H9 (cell line): Measurements from ENCODE around the gene LRRC70. TPM values are rescaled to one million over a fixed set of nuclear protein-coding genes. Genes with fewer than 3 reads are reported as not detected.

Experiments used
- DNase-seq: peaks from one replicate; pipeline ENCODE4 v3.0.0-alpha.2; 2017
- H2AFZ ChIP-seq: one replicate; pipeline ENCODE4 v1.6.1; 2013; ENCODE audit warnings: mild to moderate bottlenecking, low read length, control low read depth, moderate library complexity
- H2AK5ac ChIP-seq: 2 replicates; pipeline ENCODE4 v1.6.1; 2013; ENCODE audit warnings: low read length, control low read depth, mixed read lengths; ENCODE audit not compliant: insufficient read length
- H2BK120ac ChIP-seq: one replicate; pipeline ENCODE4 v1.6.1; 2013; ENCODE audit warnings: low read depth, mild to moderate bottlenecking, low read length, control low read depth, inconsistent platforms; ENCODE audit not compliant: poor library complexity, severe bottlenecking
- H2BK12ac ChIP-seq: 2 replicates; pipeline ENCODE4 v1.6.1; 2013; ENCODE audit warnings: low read length, control low read depth, mixed read lengths, low read depth; ENCODE audit not compliant: insufficient read length
- H2BK15ac ChIP-seq: 2 replicates; pipeline ENCODE4 v1.6.1; 2013; ENCODE audit warnings: low read depth, low read length, control low read depth
- H2BK20ac ChIP-seq: one replicate; pipeline ENCODE4 v1.6.1; 2013; ENCODE audit warnings: low read depth, mild to moderate bottlenecking, low read length, control low read depth, inconsistent platforms; ENCODE audit not compliant: poor library complexity, severe bottlenecking
- H2BK5ac ChIP-seq: 2 replicates; pipeline ENCODE4 v1.6.1; 2013; ENCODE audit warnings: low read length, control low read depth, mixed read lengths; ENCODE audit not compliant: insufficient read length
- H3K14ac ChIP-seq: 2 replicates; pipeline ENCODE4 v1.6.1; 2013; ENCODE audit warnings: low read length, control low read depth; ENCODE audit not compliant: insufficient read depth
- H3K18ac ChIP-seq: 2 replicates; pipeline ENCODE4 v1.6.1; 2013; ENCODE audit warnings: low read depth, mild to moderate bottlenecking, mixed read lengths, low read length, control low read depth; ENCODE audit not compliant: insufficient read length
- H3K23ac ChIP-seq: 2 replicates; pipeline ENCODE4 v1.6.1; 2013; ENCODE audit warnings: low read length, control low read depth, mixed read lengths, low read depth; ENCODE audit not compliant: insufficient read length
- H3K23me2 ChIP-seq: 2 replicates; pipeline ENCODE4 v1.6.1; 2013; ENCODE audit warnings: low read depth, mild to moderate bottlenecking, mixed read lengths, low read length, control low read depth; ENCODE audit not compliant: insufficient read length, poor library complexity, severe bottlenecking
- H3K27ac ChIP-seq: 2 replicates; pipeline ENCODE4 v1.5.1; 2013; ENCODE audit warnings: low read length, control low read depth, mixed read lengths, low read depth; ENCODE audit not compliant: insufficient read length
- H3K27me3 ChIP-seq: 2 replicates; pipeline ENCODE4 v1.6.1; 2013; ENCODE audit warnings: low read length, control low read depth, inconsistent platforms; ENCODE audit not compliant: insufficient read depth
- H3K4ac ChIP-seq: 2 replicates; pipeline ENCODE4 v1.6.1; 2013; ENCODE audit warnings: low read depth, mild to moderate bottlenecking, control low read depth, inconsistent platforms, low read length, moderate library complexity
- H3K4me1 ChIP-seq: 2 replicates; pipeline ENCODE4 v1.6.1; 2013; ENCODE audit warnings: low read length, control low read depth, inconsistent platforms; ENCODE audit not compliant: insufficient read depth
- H3K4me2 ChIP-seq: 2 replicates; pipeline ENCODE4 v1.6.1; 2013; ENCODE audit warnings: low read length, control low read depth, mixed read lengths; ENCODE audit not compliant: insufficient read length, insufficient read depth
- H3K56ac ChIP-seq: 2 replicates; pipeline ENCODE4 v1.6.1; 2013; ENCODE audit warnings: low read depth, mild to moderate bottlenecking, mixed read lengths, low read length, control low read depth; ENCODE audit not compliant: insufficient read length
- H3K79me1 ChIP-seq: 2 replicates; pipeline ENCODE4 v1.6.1; 2013; ENCODE audit warnings: low read depth, mild to moderate bottlenecking, moderate library complexity, low read length, control low read depth, inconsistent platforms; ENCODE audit not compliant: insufficient read depth, poor library complexity, severe bottlenecking
- H3K79me2 ChIP-seq: 2 replicates; pipeline ENCODE4 v1.6.1; 2013; ENCODE audit warnings: low read length, control low read depth, inconsistent platforms; ENCODE audit not compliant: insufficient read depth
- H3K9ac ChIP-seq: 2 replicates; pipeline ENCODE4 v1.6.1; 2013; ENCODE audit warnings: low read length, control low read depth, mixed read lengths; ENCODE audit not compliant: insufficient read length; ENCODE audit errors: extremely low read depth
- H3K9me3 ChIP-seq: one replicate; pipeline ENCODE4 v1.6.1; 2013; ENCODE audit warnings: low read depth, low read length, inconsistent platforms; ENCODE audit not compliant: control insufficient read depth
- H3T11ph ChIP-seq: one replicate; pipeline ENCODE4 v1.6.1; 2013; ENCODE audit warnings: mild to moderate bottlenecking, low read length, control low read depth, inconsistent platforms
- H4K20me1 ChIP-seq: one replicate; pipeline ENCODE4 v1.6.1; 2013; ENCODE audit not compliant: control insufficient read depth, insufficient read length, insufficient read depth
- H4K5ac ChIP-seq: 2 replicates; pipeline ENCODE4 v1.6.1; 2013; ENCODE audit warnings: low read depth, mild to moderate bottlenecking, mixed read lengths, low read length, control low read depth; ENCODE audit not compliant: insufficient read length
- H4K8ac ChIP-seq: replicated peaks from 2 replicates; pipeline ENCODE4 v1.6.1; 2013; ENCODE audit warnings: low read length, control low read depth, mixed read lengths, low read depth; ENCODE audit not compliant: insufficient read length
- H4K91ac ChIP-seq: 2 replicates; pipeline ENCODE4 v1.6.1; 2013; ENCODE audit warnings: low read depth, mild to moderate bottlenecking, moderate library complexity, mixed read lengths, low read length, control low read depth; ENCODE audit not compliant: insufficient read length
- H3K27ac Mint-ChIP-seq, 3 experiments: 2 replicates in 2 of 3; 3 replicates in 1 of 3; pipeline ENCODE4 v1.8.0; 2020 to 2021; ENCODE audit warnings: mixed read lengths in 3 of 3, mild to moderate bottlenecking in 1 of 3, moderate library complexity in 1 of 3
- H3K27me3 Mint-ChIP-seq: 2 replicates; pipeline ENCODE4 v1.8.0; 2021; ENCODE audit warnings: low read depth, mild to moderate bottlenecking, moderate library complexity, mixed read lengths
- H3K36me3 Mint-ChIP-seq, 3 experiments: 2 replicates in 2 of 3; 3 replicates in 1 of 3; pipeline ENCODE4 v1.8.0; 2020 to 2021; ENCODE audit warnings: low read depth in 3 of 3, mixed read lengths in 3 of 3; ENCODE audit not compliant: insufficient read depth in 1 of 3
- H3K4me1 Mint-ChIP-seq, 2 experiments: 2 replicates each; pipeline ENCODE4 v1.8.0; 2020; ENCODE audit warnings: mixed read lengths in 2 of 2
- H3K4me3 Mint-ChIP-seq, 2 experiments: 2 replicates in 1 of 2; 3 replicates in 1 of 2; pipeline ENCODE4 v1.8.0; 2020 to 2021; ENCODE audit warnings: mild to moderate bottlenecking in 2 of 2, mixed read lengths in 2 of 2, moderate library complexity in 1 of 2
- H3K9me3 Mint-ChIP-seq, 2 experiments: 2 replicates in 1 of 2; 3 replicates in 1 of 2; pipeline ENCODE4 v1.8.0; 2020; ENCODE audit warnings: mild to moderate bottlenecking in 2 of 2, mixed read lengths in 2 of 2, moderate library complexity in 1 of 2
- CTCF ChIP-seq: fragments of 200-600 bp; sonication (generic); conservative IDR thresholded peaks from 3 replicates; pipeline ENCODE4 v1.8.0; 2021; ENCODE audit warnings: antibody characterized with exemption, mild to moderate bottlenecking
- total RNA-seq: library from RNA; stranded (reverse); gene quantifications from 2 replicates; pipeline ENCODE4 v1.2.1, GENCODE V29; 2021

LRRC70 gene
- total RNA-seq, 1 experiment from 2014 or later, result 1.1 TPM

- Histone ChIP-seq H2BK5ac (no peak overlapping the region), H4K91ac (no peak overlapping the region), H3K79me1 (no peaks in the 10 kb centered on the region), H3K23me2 (no peaks in the 10 kb centered on the region), H3K23ac (no peak overlapping the region), H3T11ph (no peak overlapping the region), H3K79me2 (no peaks in the 10 kb centered on the region; the same call in 1 of the 2 replicates), H3K27ac (no peak overlapping the region), H2AFZ (no peak overlapping the region), H4K20me1 (no peaks in the 10 kb centered on the region), H3K27me3 (no peaks in the 10 kb centered on the region), H4K8ac (no peak overlapping the region), H4K5ac (no peak overlapping the region), H3K14ac (no peak overlapping the region), H2BK12ac (no peak overlapping the region), H3K9ac (no peak overlapping the region), H2BK20ac (no peak overlapping the region), H2BK120ac (no peak overlapping the region), H3K18ac (no peak overlapping the region), H3K9me3 (no peaks in the 10 kb centered on the region), H3K4me1 (no peaks in the 10 kb centered on the region), H3K56ac (no peak overlapping the region), H2BK15ac (no peak overlapping the region), H3K4ac (no peak overlapping the region), H3K4me2 (no peak overlapping the region), H2AK5ac (no peak overlapping the region)
- peaks cover 0 to 7% (median 6%) of the 10 kb centered on the region in 3 experiments; a peak in 2 of 7 replicates for H3K36me3 Mint-ChIP-seq
- H3K4me1 Mint-ChIP-seq, result peaks cover 0 to 5% of the 10 kb centered on the region in 2 experiments; a peak in 3 of 4 replicates
- H3K4me3 Mint-ChIP-seq, result no peak overlapping the region
- no peak for DNase-seq
- no peak for TF ChIP-seq CTCF
- peak overlapping the region in 1 of 3 experiments; percentile 31; a peak in 1 of 7 replicates for H3K27ac Mint-ChIP-seq
- H3K27me3 Mint-ChIP-seq, result no peaks in the 10 kb centered on the region
- no peaks in the 10 kb centered on the region for H3K9me3 Mint-ChIP-seq
These were observed 7.1 kb downstream of the LRRC70 start for GRCh38 chr5:62585751-62586150.
